ENCODE results near the gene TAOK3. TPM values are rescaled to one million over a fixed set of nuclear protein-coding genes. Genes with fewer than 3 reads are reported as not detected.

Gene TAOK3
- total and polyA plus RNA-seq, 2 of the 4 experiments (the other 2 are of a cell fraction), result 26.3 to 54.5 TPM

- no peak for ATAC-seq (ENCODE audit: low read depth)
- H4K8ac ChIP-seq (ENCODE audit: low read depth in 2 of 2, low read length in 2 of 2), result no peak overlapping the region
- BruUV-seq (replicated peaks), result no TSS peak
- no CpG with 5 or more reads among the region's 1 CpG for WGBS, 2 experiments (ENCODE audit: extremely low coverage in 2 of 2, insufficient read length in 1 of 2)
- no peak overlapping the region for H3K56ac ChIP-seq (ENCODE audit: extremely low read depth, insufficient read depth, low read length)
- DNase-seq, result no peak
- no peak overlapping the region for H3K18ac ChIP-seq (ENCODE audit: low read depth, low read length)
- H2BK5ac ChIP-seq (ENCODE audit: low read depth, low read length, poor library complexity, severe bottlenecking), result no peak overlapping the region
- no peak overlapping the region for H2BK120ac ChIP-seq (ENCODE audit: low read depth, low read length)
- H4K91ac ChIP-seq (ENCODE audit: insufficient read depth, low read depth, low read length), result no peak overlapping the region
- no peaks in the 10 kb centered on the region for H3K27me3 ChIP-seq (ENCODE audit: control insufficient read depth, insufficient read depth, low read length)
- in situ Hi-C loops (cut with MboI; ENCODE audit: low sequenced_read_pairs), result no loop called here
- no peak overlapping the region for H3K4ac ChIP-seq (ENCODE audit: low read depth, low read length)
- H4K20me1 ChIP-seq (ENCODE audit: insufficient read depth, low read length), result peaks cover 3% of the 10 kb centered on the region; the same call in 1 of the 2 replicates
- H3K4me1 ChIP-seq (ENCODE audit: control insufficient read depth, insufficient read depth, low read length), result peaks cover 9% of the 10 kb centered on the region
- no peak overlapping the region for H4K5ac ChIP-seq (ENCODE audit: low read depth, low read length)
- H3K79me1 ChIP-seq (ENCODE audit: low read depth in 1 of 2, low read length in 2 of 2), result peaks cover 20 to 34% of the 10 kb centered on the region in 2 experiments
- H3K9me3 ChIP-seq (ENCODE audit: control insufficient read depth, insufficient read depth, low read length), result no peaks in the 10 kb centered on the region
- no peak overlapping the region for H3K4me2 ChIP-seq (ENCODE audit: low read depth, low read length)
- H3K14ac ChIP-seq (replicated peaks; ENCODE audit: low read depth, low read length), result no peak overlapping the region
- no peak overlapping the region for H3K23ac ChIP-seq (ENCODE audit: low read depth, low read length)
- dilution Hi-C loops (cut with HindIII; ENCODE audit: low sequenced_read_pairs, unreplicated experiment), result no loop called here
- H3K9me1 ChIP-seq (ENCODE audit: insufficient read depth, low read length), result no peaks in the 10 kb centered on the region
- H2BK20ac ChIP-seq (ENCODE audit: low read depth, low read length), result no peak overlapping the region
- peak overlapping the region; percentile 33; the same call in 1 of the 2 replicates for H3K27ac ChIP-seq (ENCODE audit: insufficient read depth, low read length)
- POLR2A ChIA-PET (ENCODE audit: unreplicated experiment), result no interaction called here
- no peak overlapping the region for H2AFZ ChIP-seq (replicated peaks; ENCODE audit: low read length, poor library complexity)
- no peak overlapping the region for H2AK5ac ChIP-seq (ENCODE audit: low read depth, low read length)
- CTCF ChIA-PET, result no interaction called here
- no peak for TF ChIP-seq MAZ (IDR thresholded peaks at IDR 0.05; ENCODE audit: borderline replicate concordance, low read depth, low read length)
- TF ChIP-seq ELK1 (IDR thresholded peaks at IDR 0.05; ENCODE audit: borderline replicate concordance, low read depth, low read length), result no peak
- no peak for TF ChIP-seq SMC3 (IDR thresholded peaks at IDR 0.05; ENCODE audit: low read depth, low read length)
- no peak for TF ChIP-seq RFX5 (IDR thresholded peaks at IDR 0.05; ENCODE audit: low read depth, low read length)
- TF ChIP-seq BHLHE40 (IDR thresholded peaks at IDR 0.05; ENCODE audit: low read depth, low read length), result no peak
- TF ChIP-seq NFE2L2 (IDR thresholded peaks at IDR 0.05; ENCODE audit: low read depth, low read length), result no peak
- no peak for TF ChIP-seq RCOR1 (IDR thresholded peaks at IDR 0.05; ENCODE audit: insufficient replicate concordance, low read length)
- no peak for TF ChIP-seq MAFK (IDR thresholded peaks at IDR 0.05; ENCODE audit: low read depth, low read length)
- no peak overlapping the region for H2BK15ac ChIP-seq (ENCODE audit: low read depth, low read length)
- no peak overlapping the region for H3K9ac ChIP-seq (ENCODE audit: low read depth, low read length)
- no peak overlapping the region for H3K4me3 ChIP-seq (ENCODE audit: insufficient read depth, low read depth, low read length)
- H2AK9ac ChIP-seq (replicated peaks; ENCODE audit: low read depth, low read length, poor library complexity), result no peak overlapping the region
- H3K36me3 ChIP-seq (ENCODE audit: control insufficient read depth, insufficient read depth, low read length), result no peaks in the 10 kb centered on the region
- intact Hi-C loops (cut with micrococcal nuclease), result no loop called here
Observed at GRCh38 chr12:118292836-118293235, 79.9 kb downstream of the TAOK3 start.
